Measurements from ENCODE around the gene PDE6H.

- TF ChIP-seq MAX (IDR thresholded peaks at IDR 0.05), result no peak
- TF ChIP-seq CTCF (IDR thresholded peaks at IDR 0.05), result no peak
- no peak for TF ChIP-seq FOSL2 (IDR thresholded peaks at IDR 0.05)
- TF ChIP-seq FOSL2 (CRISPR knock-in tag; IDR thresholded peaks at IDR 0.05), result no peak
- TF ChIP-seq CEBPB (IDR thresholded peaks at IDR 0.05), result no peak
- no peak for TF ChIP-seq TP53 (CRISPR knock-in tag; IDR thresholded peaks at IDR 0.05)
- TF ChIP-seq MAZ (IDR thresholded peaks at IDR 0.05; ENCODE audit: borderline replicate concordance, low read depth, low read length), result no peak
- TF ChIP-seq KDM1A (IDR thresholded peaks at IDR 0.05; ENCODE audit: low read depth), result no peak
- no peak for TF ChIP-seq CHD2 (IDR thresholded peaks at IDR 0.05; ENCODE audit: low read length, partially characterized antibody)
- TF ChIP-seq POLR2A (IDR thresholded peaks at IDR 0.05; ENCODE audit: low read length), result no peak
- no peak for TF ChIP-seq EP300 (IDR thresholded peaks at IDR 0.05)
- TF ChIP-seq JUN (IDR thresholded peaks at IDR 0.05), result no peak
- no peak for TF ChIP-seq BHLHE40 (IDR thresholded peaks at IDR 0.05; ENCODE audit: low read depth, low read length)
These were observed 41.5 kb upstream of the PDE6H start for GRCh38 chr12:14931359-14931758.

Data from A549 (cell line).